ENCODE data around the gene PSMD7.

PSMD7 gene

GRCh38 chr16:74305281-74305680 is 8.7 kb downstream of the PSMD7 start:
- TF ChIP-seq ZFX (IDR thresholded peaks at IDR 0.05) = no peak
- TF ChIP-seq, protein P1, sequence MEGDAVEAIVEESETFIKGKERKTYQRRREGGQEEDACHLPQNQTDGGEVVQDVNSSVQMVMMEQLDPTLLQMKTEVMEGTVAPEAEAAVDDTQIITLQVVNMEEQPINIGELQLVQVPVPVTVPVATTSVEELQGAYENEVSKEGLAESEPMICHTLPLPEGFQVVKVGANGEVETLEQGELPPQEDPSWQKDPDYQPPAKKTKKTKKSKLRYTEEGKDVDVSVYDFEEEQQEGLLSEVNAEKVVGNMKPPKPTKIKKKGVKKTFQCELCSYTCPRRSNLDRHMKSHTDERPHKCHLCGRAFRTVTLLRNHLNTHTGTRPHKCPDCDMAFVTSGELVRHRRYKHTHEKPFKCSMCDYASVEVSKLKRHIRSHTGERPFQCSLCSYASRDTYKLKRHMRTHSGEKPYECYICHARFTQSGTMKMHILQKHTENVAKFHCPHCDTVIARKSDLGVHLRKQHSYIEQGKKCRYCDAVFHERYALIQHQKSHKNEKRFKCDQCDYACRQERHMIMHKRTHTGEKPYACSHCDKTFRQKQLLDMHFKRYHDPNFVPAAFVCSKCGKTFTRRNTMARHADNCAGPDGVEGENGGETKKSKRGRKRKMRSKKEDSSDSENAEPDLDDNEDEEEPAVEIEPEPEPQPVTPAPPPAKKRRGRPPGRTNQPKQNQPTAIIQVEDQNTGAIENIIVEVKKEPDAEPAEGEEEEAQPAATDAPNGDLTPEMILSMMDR (conservative IDR thresholded peaks at IDR 0.05) = no peak
- no peak overlapping the region for H3K27ac ChIP-seq

DNA sequence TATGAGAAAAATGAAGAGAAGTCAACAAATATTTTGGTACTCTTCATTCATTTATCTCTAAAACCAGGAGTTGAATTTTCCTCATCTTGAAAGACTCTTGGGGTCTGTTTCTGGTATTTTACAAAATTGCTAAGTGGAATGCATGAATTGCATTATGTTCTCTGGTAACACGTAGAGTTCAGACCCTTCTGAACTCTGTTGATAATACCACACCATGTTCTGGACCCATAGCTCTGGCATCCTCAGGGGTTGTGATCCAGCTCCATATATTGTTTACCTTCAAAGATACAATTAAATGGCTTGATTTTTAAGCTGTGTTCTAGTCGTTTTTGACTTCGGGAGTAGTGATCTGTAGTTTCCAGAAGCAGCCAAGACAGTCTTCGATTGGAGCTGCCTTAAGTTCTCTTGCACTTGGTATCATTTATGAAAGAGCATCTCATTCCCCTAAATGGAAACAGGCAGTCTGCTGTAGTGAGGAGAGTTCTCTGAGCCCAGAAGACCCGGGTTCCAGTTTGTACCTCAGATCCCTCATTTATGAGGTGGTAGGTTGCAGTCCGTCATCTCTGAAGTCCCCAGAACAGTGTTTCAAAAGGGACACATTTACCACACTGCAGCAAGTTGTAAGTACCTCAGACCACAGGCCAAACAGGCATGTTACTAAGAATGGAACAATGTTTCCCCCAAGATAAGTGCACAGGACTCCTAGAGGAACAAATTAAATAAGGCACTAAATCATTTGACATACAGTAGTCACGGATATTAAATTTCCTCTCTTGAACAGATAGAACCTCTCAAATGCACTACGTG is 9.6 kb downstream of the PSMD7 start:
- no peak overlapping the region for H3K27ac ChIP-seq
- TF ChIP-seq ZFX (IDR thresholded peaks at IDR 0.05) = no peak
- TF ChIP-seq, protein P1 (conservative IDR thresholded peaks at IDR 0.05) = no peak

DNA sequence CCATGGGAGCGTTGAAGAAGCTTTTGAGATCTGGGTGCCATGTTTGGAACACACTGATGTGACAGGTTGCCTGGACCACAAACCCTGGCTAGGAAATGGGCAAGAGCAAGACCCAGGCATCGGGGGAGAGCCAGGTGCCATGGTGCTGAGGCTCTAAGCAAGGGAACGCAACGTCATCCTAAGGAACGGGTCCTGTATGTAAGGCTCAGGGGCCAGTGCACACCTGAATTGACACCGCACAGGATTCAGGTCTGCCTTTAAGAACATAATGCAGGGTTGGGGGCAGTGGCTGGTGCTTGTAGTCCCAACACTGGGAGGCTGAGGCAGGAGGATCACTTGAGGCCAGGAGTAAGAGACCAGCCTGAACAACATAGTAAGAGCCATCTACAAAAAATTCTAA is 10.8 kb downstream of the PSMD7 start:
- no peak overlapping the region for H3K27ac ChIP-seq
- TF ChIP-seq, protein P1 (conservative IDR thresholded peaks at IDR 0.05) = no peak
- TF ChIP-seq ZFX (IDR thresholded peaks at IDR 0.05) = no peak

DNA sequence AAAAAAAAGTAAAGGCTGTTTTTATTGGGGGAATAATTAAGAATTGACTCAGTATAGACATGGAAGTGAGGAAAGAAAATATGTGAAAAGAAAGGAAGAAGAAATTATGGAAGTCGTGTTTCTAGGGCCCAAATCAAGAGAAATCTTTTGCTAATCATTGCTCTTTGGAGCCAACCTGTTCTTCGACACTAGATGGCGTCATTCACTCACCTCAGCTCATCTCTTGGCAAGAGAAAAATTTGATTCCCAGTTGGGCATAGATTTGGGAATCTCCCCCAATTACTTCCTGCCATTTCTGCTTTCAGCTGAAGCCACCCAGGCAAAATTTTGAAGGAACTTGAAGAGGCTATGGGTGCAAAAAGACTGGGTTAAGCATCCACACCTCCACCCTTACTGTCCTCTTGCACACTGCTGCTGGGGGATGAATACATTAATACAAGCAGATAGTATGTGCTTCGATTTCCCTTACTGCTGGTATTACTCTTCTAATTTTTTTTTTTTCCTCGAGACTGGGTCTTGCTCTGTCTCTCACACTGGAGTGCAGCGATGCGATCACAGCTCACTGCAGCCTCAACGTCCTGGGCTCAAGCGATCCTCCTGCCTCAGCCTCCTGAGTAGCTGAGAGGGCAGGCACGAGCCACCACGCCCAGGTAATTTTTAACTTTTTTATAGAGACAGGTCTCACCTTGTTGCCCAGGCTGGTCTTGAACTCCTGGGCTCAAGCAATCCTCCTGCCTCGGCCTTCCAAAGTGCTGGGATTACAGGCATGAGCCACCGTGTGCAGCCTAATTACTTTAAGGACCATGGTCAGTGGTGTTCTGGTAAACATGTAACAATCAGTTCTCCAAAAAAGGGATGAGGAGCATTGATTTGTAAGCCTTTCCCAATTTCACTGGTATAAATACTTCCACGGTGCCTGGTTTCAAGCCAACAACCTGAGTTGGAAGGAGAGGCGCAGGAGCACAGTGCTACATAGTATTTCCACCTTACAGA is 13.5 kb downstream of the PSMD7 start:
- no peak overlapping the region for H3K27ac ChIP-seq
- TF ChIP-seq ZFX (IDR thresholded peaks at IDR 0.05) = no peak
- TF ChIP-seq, protein P1 (conservative IDR thresholded peaks at IDR 0.05) = peak; percentile 83

DNA sequence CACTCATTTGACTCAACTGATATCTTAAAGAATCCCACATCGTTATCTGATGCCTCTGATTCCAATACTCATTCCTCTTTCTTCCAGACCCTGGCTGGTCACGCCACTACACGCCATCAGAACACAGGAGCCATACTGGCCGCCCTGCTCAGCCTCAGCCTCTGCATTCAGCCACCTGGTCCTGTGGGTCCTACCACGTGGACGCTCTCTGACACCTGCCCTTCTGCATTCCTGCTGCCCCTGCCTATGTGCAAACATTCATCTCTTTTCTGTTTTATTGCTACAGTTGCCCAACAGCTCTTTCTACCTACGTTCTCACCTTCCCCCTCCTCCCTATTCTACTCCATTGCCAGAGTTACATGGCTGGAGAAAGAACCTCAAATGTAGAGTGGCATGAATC is 18.4 kb downstream of the PSMD7 start:
- TF ChIP-seq, protein P1 (conservative IDR thresholded peaks at IDR 0.05) = no peak
- TF ChIP-seq ZFX (IDR thresholded peaks at IDR 0.05) = no peak
- H3K27ac ChIP-seq = no peak overlapping the region

DNA sequence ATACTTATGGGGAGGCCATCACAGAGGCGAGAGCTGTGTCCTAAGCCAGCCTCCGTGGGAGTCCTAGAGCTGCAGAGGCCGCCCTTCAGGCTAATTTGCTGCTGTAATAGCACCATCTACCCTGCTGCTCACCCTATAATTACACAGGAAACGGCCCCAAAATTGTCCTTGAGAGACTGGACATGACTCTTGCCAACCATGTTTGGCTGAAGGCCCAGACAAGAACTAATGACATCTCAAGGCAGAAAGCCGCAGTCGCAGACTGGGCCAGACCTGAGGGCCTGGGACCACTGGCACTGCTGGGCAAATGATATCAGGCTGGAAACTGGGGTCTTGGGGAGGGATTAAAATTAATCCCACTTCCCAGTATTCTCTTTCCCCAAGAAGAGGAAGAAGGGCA is 24.1 kb downstream of the PSMD7 start:
- H3K27ac ChIP-seq = no peak overlapping the region
- no peak for TF ChIP-seq ZFX (IDR thresholded peaks at IDR 0.05)
- TF ChIP-seq, protein P1 (conservative IDR thresholded peaks at IDR 0.05) = no peak

DNA sequence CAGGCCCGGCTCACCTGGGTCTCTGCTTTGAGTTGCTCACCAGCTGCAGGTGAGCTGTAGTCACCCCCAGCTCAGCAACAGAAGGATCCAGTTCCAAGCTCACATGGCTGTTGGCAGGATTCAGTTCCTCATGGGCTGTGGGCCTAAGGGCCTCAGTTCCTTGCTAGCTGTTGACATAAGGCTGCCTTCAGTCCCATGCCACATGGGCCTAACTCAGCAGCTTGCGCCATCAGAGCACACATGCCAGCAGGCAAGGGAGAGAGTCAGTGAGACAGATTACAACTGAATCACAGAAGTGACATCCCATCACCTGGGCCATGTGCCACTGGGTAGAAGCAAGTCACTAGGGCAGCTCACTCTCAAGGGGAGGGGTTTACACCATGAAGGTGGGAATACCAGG is 24.7 kb downstream of the PSMD7 start:
- TF ChIP-seq, protein P1 (conservative IDR thresholded peaks at IDR 0.05) = no peak
- no peak for TF ChIP-seq ZFX (IDR thresholded peaks at IDR 0.05)
- H3K27ac ChIP-seq = no peak overlapping the region
